SH-SY5Y (cell line): ENCODE measurements around the gene A2ML1.
A peak's percentile ranks its signal among the peaks of the same experiment; 100 is the strongest.

ENCODE experiments used
- GATA2 ChIP-seq: IDR thresholded peaks from 2 replicates; pipeline ENCODE4 v1.6.1; 2011; ENCODE audit warnings: mild to moderate bottlenecking, low read depth, low read length
- GATA3 ChIP-seq: IDR thresholded peaks from 2 replicates; pipeline ENCODE4 v1.6.1; 2011; ENCODE audit warnings: low read depth, mild to moderate bottlenecking, low read length, moderate library complexity

Gene A2ML1

DNA sequence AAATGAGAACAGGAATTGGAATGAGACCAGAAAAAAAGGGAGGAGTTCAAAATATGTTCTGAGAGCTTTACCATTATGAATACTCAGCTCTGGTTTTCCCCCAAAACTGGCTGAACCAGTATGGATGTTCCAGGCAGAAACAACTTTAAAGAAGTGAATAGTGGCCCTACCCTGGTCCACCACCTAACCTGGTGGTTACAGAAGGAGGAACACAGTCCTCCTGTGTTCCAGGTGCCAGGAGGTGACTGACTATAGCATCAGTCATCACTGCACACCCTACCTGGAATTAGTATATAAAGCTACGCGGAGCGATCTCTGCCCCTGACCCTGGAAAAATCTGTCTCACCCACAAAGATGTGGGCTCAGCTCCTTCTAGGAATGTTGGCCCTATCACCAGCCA, at the start of gene A2ML1:
Gene A2ML1 (plus strand): TSS at position 324 of the 400 bp plus-strand sequence. CDS start 31 bp downstream, at position 355.
- no peak for TF ChIP-seq GATA3
- TF ChIP-seq GATA2: no peak

DNA sequence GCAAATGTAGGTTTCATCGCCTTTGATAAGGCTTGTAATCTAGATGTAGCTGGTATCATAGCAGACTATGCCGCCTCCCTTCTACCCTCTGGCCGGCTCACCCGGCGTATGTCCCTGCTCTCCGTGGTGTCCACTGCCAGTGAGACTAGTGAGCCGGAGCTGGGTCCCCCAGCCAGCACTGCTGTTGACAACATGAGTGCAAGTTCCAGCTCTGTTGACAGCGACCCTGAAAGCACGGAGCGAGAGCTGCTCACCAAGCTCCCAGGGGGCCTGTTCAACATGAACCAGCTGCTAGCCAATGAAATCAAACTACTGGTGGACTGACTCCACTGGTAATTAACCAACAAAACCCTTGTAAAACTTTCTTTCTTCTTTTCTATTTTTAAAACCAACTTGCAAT, 49.0 kb upstream of the A2ML1 start:
- no peak for TF ChIP-seq GATA2
- TF ChIP-seq GATA3: no peak

DNA sequence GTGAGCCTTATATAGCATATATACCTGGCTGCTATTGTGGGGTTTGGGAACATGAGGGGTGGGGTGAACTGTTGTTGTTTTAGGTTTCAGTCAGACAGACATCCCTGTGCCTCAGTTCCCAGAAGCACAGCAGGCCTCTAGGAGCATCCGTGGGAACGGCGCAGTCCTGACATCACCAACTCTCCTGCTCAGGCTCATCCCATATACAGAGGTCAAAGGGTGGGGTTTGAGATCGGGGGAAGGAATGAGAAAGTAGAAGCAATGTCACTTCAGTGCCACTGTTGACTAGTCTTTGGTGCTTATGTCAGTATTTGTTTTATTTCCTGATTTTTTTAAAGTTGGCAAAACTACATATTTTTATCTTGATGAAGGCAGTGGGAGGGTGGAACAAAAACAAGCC, 43.1 kb upstream of the A2ML1 start:
- TF ChIP-seq GATA2 (no peak), GATA3 (no peak)

DNA sequence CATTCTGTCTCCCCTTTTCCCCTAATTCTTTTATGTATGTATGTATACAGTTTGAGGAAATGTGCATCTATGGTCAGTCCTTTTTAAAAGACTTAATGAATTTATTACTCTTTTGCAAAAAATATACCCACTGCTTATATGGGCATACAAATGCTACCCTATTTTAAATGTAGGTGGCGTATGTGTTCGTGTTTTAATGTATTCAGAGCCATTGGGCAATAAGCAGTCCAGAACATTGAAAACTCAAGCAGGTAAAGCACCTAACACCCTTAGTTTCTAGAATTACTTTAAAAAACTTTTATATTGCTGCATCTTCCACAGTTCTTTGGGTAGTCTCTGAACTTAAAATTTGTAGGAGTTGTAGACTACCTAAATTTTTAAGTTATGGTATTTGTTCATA, 42.6 kb upstream of the A2ML1 start:
- TF ChIP-seq GATA3 (no peak), GATA2 (no peak)

DNA sequence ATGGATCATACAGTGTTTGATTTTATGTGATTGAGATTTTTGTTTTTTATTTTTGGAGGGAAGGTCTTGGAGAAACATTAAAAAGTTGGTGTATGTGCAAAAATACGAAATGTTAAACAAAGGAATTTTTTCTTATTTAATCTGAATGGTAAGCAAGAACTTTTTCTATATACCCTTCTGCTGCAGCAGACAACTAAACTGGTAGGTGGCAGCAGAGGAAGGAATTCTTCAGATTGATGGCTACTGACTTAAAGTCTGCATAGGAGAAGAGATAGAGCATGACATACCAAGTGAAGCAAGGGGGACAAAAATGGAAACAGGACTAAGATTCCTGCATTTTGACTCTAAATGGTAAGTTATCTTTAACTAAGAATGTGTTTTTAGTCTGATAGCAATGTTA, 42.0 kb upstream of the A2ML1 start:
- TF ChIP-seq GATA3 (no peak), GATA2 (no peak)

DNA sequence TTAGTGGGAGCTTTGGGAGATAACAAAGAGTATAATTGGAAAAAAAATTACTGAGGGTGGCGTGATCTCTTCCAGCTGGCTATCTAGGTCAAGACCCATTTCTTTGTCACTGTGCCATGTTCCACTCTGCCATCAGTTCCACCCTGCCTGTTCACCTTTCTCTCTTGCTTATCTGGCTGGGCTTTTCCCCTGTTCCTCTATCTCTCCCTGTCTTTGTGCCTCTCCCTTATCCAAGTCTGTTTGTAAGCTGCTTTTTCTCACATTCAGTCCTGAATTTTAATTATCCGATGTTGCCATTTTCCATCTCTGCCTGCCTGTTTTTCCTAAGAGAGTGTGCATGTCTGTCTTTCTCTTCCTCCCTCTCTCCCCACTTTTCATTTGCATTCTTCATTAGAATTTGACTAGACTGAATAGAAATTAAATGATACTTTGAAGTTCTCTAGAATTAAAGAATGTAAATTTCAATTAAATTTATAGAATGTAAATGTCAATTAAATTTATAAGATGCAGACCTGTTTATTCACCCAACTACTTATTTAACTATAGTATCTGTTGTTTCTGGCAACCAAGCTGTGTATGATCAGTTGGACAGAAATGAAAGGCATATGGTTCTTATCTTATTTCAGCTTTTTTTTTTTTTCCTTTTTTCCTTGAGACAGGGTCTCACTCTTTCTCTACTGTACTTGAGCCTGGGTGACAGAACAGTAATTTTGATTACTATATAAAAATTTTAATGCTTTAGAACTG, 40.9 kb upstream of the A2ML1 start:
- TF ChIP-seq GATA3 (no peak), GATA2 (peak; percentile 75)

DNA sequence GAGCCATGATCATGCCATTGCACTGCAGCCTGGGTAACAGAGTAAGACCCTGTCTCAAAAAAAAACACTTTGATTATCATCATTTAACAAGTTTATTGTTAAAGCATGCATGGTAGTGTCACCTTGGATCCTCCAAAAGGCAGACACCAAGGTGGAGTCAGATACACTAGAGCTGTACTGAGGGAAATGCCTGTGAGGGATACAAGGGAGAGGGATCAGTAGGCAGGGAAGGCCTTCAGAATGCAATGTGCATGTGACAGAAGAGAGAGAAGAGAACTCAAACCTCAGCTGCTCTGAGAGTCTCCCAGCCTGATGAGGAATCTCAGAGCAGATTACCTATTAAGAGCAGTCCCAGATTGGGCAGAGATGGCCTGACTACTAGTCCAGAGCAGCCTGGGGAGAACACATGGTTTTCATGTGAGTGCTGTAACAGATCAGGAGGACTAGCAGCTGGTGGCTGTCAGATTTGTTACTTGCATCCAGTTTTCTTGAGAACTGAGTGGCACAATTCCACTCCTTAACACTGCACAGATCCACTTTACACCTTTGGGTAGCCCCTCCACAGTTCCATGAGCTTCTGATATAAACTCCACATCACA, 38.0 kb upstream of the A2ML1 start:
- TF ChIP-seq GATA3 (0 out of 2 replicates have a peak, but pooled peaks have one; percentile 15), GATA2 (no peak)

DNA sequence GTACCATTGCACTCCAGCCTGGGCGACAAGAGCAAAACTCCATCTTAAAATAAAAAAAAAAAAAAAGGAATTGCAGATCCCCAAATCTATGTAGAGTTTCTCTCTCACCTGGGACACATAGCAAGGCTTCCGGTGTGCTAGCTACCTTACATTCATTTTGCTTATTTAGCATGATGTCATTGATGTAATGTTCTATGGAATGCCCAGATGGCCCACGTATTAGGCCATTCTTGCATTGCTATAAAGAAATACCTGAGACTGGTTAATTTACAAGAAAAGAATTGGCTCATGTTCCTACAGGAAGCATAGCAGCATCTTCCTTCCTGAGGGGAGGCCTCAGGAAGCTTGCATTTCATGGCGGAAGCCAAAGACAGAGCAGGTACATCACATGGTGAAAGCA, 36.9 kb upstream of the A2ML1 start:
- TF ChIP-seq GATA2: no peak
- TF ChIP-seq GATA3: no peak

DNA sequence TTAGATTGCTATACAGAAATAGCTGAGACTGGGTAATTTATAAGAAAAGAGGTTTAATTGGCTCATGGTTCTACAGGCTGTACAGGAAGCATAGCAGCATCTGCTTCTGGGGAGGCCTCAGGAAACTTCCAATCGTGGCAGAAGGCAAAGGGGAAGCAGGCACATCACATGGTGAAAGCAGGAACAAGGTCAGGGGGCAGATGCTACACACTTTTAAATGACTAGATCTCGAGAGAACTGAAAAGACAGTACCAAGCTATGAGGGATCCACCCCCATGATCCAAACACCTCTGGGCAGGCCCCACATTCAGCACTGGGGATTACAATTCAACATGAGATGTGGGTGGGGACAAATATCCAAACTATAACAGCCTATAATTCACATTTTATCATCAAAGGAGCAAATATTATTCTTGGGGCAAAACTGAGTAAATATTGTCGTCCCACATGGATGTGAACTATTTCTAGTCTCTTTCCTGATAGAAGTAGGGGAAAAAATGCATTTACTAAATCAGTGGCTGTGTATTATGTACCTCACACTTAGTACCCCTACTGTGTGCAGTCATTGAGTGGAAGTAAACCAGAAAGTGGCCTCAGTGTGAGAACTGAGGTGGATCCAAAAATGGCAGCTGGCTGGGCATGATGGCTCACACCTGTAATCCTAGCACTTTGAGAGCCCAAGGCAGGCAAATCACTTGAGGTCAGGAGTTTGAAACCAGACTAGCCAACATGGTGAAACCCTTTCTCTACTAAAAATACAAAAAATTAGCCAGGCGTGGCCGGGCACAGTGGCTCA, 25.4 kb upstream of the A2ML1 start:
- TF ChIP-seq GATA2 (no peak), GATA3 (no peak)

DNA sequence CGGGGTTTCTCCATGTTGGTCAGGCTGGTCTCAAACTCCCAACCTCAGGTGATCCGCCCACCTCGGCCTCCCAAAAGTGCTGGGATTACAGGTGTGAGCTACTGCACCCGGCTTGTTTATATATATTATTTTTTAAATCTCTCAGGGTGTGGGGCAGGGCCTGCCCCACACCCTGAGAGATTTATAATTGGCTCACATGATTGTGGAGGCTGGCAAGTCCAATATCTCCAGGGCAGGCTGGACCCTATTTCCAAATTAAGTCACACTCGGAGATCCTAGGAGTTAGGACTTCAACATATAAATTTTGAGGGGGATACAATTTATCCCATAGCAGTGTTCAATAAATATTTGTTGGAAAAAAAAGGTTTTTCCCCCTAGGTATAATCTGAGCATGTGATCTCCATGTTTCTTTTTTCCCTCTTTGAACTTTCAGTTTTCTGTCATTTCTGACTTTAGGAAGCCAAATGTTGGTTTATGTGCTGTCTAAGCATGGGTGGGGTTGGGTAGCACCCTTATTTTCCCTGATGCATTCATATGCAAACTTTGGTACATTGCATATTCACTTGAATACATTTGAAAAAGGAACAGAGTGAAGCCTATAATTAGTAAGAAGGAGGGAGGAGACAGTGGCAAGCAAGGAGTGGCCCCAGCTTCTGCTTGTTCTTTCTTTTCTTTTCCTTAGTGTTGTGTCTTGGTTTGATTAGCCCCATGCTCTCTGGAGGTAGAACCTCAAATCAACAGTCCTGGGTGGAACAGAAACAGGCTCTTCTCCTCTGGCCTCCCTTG, 8.7 kb upstream of the A2ML1 start:
- TF ChIP-seq GATA3: no peak
- TF ChIP-seq GATA2: no peak

DNA sequence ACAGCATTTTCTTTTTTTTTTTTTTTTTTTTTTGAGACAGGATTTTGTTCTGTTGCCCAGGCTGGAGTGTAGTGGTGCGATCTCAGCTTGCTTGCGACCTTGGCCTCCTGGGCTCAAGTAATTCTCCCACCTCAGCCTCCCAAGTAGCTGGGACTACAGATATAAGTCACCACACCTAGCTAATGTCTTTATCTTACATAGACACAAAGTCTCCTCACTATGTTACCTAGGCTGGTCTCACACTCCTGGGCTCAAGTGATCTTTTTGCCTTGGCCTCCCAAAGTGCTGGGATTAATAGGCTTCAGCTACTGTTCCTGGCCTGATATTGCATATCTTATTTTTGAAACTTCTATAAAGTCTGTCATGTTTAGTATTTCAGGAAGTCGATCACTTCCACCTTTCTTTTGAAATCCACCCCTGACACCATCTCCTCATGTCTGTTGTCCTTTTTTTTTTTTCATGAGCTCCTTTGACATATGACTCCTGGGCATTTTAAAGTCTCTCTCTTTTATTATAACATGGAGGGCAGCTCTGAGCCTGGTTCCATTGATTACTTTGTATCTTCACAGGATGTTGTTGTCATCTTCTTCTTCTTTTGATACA, 5.9 kb upstream of the A2ML1 start:
- TF ChIP-seq GATA2: no peak
- TF ChIP-seq GATA3: no peak

DNA sequence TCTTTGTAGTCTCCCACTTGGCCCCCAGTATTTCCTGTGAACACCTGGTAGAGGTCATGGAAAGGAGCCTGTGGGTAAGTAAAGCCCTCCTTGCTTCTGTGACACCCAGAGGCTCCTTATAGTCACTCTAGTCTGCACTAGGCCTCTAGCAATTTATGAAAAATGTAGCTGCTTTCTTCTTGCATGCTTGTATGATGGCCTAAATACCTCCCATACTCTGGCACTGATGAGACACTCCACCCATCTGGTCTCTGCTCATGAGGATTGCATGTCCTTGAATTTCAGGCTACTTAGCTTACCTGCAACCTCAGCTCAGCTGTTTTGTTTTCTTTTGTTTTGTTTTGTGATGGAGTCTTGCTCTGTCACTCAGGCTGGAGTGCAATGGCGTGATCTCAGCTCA, 4.6 kb upstream of the A2ML1 start:
- TF ChIP-seq GATA3: no peak
- TF ChIP-seq GATA2: no peak

DNA sequence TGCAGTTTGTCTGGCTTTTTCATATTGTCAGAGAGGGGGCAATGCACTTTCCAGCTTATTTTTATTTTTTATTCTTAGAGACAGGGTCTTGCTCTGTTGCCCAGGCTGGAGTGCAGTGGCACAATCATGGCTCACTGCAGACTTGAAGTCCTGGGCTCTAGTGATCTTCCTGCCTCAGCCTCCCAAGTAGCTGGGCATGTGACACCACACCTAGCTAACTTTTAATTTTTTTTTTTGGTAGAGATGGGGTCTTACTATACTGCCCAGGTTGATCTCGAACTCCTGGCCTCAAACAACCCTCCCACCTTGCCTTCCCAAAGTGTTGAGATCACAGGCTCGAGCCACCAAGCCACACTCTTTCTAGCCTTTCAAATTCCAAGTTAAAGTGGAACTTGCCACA, 3.9 kb upstream of the A2ML1 start:
- TF ChIP-seq GATA3: no peak
- no peak for TF ChIP-seq GATA2

DNA sequence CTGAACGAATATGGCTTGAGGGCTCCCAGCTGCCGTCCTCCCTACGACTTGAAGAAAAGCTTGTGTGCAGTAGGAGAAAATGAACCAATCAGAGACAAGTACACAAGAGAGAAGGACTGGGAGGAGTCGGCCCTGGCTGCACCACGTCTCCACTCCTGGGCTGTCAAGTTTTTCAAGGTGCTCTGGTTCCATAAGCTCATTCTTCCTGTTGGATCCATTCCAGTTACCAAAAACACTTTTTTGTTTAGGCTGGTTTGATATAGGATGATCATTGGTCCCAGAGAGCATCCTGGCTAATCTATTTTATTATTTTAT, 2.8 kb upstream of the A2ML1 start:
- TF ChIP-seq GATA3 (no peak), GATA2 (no peak)
